GM18519 (cell line): Measurements from ENCODE around the gene ATL1.
"Not testable (repeated sequence)": the region's sequence is repeated elsewhere in the genome, so short reads cannot be mapped to it uniquely, and the experiment has no call there.

Experiments used
- ATAC-seq: cut with Tn5 transposase; IDR thresholded peaks from one replicate; pipeline ENCODE4 v1.9.1; 2021; ENCODE audit warnings: mild to moderate bottlenecking, moderate library complexity; ENCODE audit not compliant: unreplicated experiment, low FRiP score

ATL1 gene

GRCh38 chr14:50647753-50648152, 87.8 kb downstream of the ATL1 start:
- ATAC-seq, result no peak

DNA sequence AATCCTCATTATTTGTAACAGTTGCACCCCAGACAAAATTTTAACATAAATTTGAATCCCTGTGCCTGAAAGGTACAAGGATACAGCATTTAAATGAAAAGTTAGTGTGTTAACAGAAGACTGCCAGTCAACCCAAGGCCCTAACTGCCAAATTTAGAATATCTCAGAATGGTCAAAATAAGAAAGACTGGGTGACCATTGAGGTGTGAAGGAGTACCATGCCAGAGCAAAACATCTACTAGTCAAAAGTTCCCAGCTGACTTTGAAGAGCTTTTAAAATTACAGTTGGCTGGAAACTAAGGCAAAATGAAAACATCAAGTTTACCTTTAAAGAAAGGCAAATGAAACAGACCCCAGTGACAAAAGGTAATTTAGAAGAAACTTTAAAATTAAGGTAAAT, 89.7 kb downstream of the ATL1 start:
- no peak for ATAC-seq

GRCh38 chr14:50656776-50657175, 96.8 kb downstream of the ATL1 start:
- ATAC-seq, result no peak

GRCh38 chr14:50657753-50658152, 97.8 kb downstream of the ATL1 start:
- ATAC-seq, result no peak

GRCh38 chr14:50658203-50658602, 98.3 kb downstream of the ATL1 start:
- no peak for ATAC-seq

- ATAC-seq, result no peak
These were observed 99.5 kb downstream of the ATL1 start for GRCh38 chr14:50659327-50659974.

GRCh38 chr14:50664579-50664978, 104.6 kb downstream of the ATL1 start:
- ATAC-seq, result not testable (repeated sequence)

- ATAC-seq, result not testable (repeated sequence)
These were observed 105.4 kb downstream of the ATL1 start for GRCh38 chr14:50665300-50665699.

DNA sequence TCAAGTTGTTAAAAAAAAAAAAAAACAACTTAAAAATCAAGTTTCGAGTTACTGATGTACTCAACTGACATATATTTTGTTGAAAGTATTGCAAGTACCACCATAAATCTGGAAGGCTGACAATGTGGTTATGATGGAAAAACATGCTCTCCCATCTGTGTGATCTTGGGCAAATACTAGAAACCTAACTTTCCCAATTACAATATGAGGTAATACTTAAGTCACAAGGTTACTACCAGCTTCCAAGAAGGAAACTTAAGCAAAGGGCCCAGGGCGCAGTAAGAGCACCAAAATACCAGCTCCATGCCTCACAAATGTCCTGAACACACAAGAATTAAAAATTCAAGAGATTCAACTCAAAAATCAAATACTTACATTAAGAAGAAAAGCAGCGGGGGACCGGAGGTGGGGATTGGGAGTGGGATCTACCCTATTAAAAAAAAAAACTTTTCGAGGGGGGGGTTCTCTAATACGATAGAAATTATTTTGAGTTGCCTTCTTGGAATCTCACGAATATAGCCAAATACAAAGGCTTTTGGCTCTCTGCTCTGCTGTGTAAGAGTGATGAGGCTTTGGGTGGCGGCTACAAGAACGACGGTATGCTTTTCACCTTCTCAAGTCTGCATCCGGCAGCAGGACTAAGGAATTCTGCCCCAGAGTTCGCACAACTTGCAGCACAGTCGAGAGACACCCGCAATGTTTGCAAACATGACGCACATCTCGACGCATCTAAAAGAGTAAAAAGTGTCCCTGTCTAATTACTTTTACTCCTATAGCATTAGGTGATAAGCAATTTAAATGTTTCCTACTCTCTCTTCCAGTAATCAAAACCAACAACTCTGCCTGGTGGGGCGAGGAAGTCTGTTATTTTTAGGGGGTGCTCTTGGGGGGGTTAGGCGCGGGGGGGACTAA, 107.1 kb downstream of the ATL1 start:
- no peak for ATAC-seq

- ATAC-seq, result no peak
These were observed 107.7 kb downstream of the ATL1 start for GRCh38 chr14:50667684-50667995.

DNA sequence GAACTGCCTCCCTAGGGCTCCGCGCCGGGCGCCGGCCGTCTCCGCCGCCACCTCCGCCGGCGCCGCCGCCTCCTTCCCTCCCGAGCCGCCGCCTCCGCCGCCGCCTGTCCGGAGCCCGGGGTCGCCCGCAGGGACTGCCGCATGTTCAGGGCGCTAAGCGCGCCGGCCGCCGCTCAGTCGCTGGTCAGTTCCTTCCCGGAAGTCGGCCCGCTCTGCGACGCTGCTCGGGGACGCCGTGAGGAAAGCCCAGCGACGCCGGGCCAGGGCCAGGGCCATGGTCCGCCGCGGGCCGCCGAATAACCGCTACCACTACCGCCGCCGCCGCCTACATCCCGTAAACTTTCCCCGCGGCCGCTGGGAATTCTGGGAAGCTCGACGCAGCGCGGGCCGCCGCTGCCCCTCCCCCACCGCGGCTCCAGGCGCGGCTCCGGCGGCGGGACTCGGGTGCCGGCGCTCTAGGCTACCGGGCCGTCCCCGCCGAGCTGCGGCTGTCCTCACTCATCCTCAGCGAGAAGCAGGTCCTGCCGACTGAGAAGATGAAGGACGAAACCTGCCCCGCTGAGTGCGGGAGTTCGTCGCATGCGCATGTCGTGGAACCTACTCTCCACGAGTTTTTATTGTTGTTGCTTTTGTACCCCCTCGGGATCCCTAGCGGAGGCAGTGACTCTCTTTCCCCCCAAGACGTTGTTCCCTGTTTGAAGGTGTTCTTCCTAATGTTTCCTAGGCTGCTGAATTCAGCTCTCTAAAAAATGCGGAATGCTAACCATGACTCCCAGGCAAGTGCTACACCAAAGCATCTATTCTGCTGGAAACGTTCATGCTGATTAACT, 108.3 kb downstream of the ATL1 start, which contains the start of gene SAV1:
Gene SAV1 (minus strand): TSS at position 311 of the 830 bp plus-strand sequence. CDS start 339 bp downstream, outside the sequence.
- ATAC-seq, result no peak

DNA sequence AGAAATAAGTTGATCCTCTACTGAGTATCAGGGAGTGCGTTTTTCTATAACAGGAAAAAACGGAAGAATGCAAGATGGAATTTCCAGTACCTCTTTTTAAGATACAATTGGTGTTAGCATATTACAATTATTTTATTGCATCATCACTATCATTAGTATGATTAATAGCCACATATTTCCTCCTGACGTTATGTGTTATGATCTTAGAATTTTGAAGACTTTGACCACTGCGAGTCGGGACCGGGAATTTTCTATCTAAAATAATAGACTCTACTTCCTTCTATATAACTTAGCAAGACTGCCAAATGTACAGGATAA, 108.8 kb downstream of the ATL1 start:
- no peak for ATAC-seq

GRCh38 chr14:50669441-50669986, 109.6 kb downstream of the ATL1 start:
- no peak for ATAC-seq

- no peak for ATAC-seq
These were observed 110.4 kb downstream of the ATL1 start for GRCh38 chr14:50670196-50670865.

DNA sequence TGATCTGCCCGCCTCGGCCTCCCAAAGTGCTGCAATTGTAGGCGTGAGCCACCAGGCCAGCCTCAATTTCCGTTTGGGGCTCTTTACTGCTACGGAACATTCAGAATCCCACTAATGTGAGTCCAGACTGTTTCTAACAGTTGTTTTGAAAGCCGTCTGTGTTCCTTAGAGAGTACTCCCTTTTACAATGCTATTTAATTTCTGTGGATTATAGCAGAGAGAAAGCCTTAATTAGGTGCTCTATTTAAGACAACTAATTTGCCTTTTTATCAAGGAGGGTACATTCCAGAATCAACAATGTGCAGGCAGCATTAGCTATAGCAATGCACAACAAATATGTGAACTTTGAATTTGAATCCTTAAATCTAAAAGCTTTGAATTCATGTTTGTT, 110.9 kb downstream of the ATL1 start:
- no peak for ATAC-seq

DNA sequence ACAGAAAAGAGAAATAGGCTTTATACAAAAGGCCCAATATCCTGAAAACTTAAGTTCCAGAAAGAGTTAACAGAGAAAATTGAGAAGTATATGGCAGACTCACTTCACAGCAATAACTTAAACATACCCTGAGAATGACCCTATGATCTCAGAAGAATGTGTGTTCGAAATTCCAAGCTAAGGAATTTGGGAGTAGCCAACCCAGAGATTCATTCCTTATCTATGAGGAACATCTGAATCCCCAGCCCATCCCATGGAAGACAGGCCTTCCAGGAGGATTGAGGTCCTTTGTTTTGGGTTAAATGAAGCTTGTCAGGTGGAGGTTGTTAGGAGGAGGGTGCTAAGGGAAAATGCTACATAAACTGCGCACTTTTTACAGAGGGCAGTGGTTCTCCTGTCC, 115.7 kb downstream of the ATL1 start:
- ATAC-seq, result no peak

DNA sequence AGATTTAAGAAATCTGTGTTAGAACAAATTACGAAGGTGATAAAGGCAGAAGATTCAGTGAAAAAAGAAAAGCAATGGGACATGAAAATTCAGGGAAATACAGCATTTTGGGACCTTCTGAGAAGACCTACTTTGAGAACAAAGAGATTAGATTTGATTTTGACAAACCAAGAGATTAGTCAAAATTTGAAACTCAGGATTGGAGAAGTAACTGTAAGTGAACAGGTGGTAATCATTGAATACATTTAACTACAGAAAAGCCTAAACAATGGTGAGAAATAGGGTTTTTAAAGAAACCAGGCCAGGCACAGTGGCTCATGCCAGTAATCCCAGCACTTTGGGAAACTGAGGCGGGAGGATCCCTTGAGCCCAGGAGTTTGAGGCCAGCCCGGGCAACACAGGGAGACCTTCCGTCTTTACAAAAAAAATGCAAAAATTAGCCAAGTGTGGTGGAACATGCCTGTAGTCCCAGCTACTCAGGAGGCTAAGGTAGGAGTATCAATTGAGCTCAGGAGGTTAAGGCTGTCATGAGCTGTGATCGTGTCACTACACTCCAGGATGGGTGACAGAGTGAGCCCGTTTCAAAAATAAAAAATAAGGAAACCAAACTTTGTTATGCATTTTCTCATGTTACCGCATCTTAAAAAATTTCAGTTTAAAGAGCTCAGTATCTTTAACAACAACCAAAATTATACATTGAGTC, 117.0 kb downstream of the ATL1 start:
- ATAC-seq, result peak; percentile 25

- peak; percentile 45 for ATAC-seq
These were observed 117.7 kb downstream of the ATL1 start for GRCh38 chr14:50677527-50678063.

DNA sequence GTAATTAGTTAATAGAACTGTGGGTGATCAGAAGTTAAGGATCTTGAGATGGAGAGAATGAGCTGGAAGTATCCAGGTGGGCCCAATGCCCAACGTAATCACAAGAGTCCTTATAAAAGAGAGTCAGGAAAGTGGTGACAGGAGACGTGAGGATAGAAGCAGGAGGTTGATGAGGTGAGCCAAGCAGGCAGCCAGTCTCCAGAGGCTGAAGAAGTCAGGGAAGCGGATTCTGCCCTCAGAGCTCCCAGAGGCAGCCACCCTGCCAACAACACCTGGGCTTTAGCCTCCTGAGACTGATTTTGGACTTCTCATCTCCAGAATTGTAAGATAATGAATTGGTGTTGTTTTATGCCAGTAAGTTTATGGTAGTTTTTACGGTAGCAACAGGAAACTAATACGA, 118.2 kb downstream of the ATL1 start:
- no peak for ATAC-seq

- no peak for ATAC-seq
These were observed 119.7 kb downstream of the ATL1 start for GRCh38 chr14:50679674-50680073.
